Embryonic facial prominence (tissue), 1 donor: ENCODE measurements around the gene DSG4.
"Not testable (repeated sequence)": the region's sequence is repeated elsewhere in the genome, so short reads cannot be mapped to it uniquely, and the experiment has no call there.

Experiments
- DNase-seq: peaks from one replicate; pipeline ENCODE4 v3.0.0-alpha.2; 2016; ENCODE audit errors: extremely low spot score

DSG4 gene

GRCh38 chr18:31376477-31376876 is at the start of gene DSG4:
TSS of gene DSG4 (plus strand) at chr18:31376777. CDS start at chr18:31376912, 135 bp downstream.
- DNase-seq = no peak

DNA sequence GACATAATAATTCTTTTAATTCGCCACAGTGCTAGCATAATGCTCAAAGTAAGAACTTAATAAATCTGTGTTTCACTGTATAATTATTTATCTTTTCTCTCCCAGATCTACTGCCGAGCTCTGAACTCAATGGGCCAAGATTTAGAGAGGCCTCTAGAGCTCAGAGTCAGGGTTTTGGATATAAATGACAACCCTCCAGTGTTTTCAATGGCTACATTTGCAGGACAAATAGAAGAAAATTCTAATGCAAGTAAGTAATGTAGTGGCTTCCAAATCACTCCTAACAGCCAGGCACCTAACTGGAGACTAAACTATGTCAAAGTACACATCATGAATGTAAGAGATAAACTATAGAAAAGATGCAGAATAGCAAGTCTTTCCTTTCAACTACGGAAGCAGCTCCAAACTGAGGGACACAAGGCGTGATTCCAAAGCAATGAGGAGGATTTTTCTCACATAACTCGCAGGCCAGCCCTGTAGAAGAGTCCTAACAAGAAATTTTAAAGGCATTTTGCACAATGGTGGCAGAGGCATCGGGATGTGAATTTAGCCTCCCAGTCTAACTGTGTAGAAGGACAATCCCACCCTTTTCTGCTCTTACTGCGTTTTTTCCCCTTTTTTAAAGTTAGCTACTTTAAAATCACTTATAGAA is 46.7 kb upstream of the DSG4 start:
- DNase-seq = no peak

GRCh38 chr18:31343454-31343853 is 33.1 kb upstream of the DSG4 start:
- DNase-seq = no peak

DNA sequence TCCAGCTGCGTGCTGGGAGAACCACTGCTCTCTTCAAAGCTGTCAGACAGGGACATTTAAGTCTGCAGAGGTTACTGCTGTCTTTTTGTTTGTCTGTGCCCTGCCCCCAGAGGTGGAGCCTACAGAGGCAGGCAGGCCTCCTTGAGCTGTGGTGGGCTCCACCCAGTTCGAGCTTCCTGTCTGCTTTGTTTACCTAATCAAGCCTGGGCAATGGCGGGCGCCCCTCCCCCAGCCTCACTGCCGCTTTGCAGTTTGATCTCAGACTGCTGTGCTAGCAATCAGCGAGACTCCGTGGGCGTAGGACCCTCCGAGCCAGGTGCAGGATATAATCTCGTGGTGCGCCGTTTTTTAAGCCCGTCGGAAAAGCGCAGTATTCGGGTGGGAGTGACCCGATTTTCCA is 23.2 kb upstream of the DSG4 start:
- not testable (repeated sequence) for DNase-seq

DNA sequence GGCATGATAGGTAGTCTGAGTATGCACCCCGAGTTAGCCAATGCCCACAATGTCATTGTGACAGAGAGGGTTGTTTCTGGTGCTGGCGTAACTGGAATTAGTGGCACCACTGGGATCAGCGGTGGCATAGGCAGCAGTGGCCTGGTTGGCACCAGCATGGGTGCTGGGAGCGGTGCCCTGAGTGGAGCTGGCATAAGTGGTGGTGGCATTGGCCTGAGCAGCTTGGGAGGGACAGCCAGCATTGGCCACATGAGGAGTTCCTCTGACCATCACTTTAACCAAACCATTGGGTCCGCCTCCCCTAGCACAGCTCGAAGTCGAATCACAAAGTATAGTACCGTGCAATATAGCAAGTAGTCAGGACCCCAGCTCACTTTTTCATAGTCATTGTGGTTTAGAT is 21.6 kb upstream of the DSG4 start:
- no peak for DNase-seq

DNA sequence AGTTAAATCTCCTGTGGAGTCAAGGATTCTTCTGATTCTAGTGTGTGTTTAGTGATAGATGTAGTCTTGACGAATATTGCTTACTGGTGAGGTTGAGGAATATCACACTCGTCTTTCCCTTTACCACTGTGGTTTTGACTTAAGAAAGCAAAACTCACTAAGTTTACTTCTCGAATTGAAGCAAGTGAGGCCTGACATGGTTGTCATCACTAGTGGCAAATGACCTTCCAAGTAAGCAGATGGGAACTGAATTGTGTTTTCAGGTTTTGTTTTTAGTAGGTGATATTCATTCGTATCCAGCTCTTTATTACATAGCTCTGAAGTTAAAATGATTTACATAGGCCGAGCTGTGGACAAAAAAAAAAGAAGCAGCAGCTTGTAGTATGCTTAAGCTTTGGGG is 20.6 kb upstream of the DSG4 start:
- no peak for DNase-seq

DNA sequence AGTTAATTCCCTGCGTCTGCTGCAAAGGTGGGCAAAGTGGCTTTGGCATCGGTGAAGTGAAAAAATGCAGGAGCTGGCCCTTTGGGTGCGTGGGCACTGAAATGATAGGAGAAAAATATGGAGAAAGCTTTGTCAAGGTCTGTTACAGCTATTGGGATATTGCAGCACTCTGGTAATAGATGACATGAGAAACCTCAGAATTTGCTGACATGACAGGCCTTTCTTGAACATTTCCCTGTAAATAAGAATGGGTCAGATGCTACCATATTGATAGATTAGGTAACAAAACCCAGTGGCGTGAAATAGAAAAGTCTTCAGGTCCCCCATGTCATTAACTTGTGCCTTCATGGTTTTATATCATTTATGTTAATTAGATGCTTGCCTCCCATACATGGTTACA is 12.4 kb upstream of the DSG4 start:
- DNase-seq = no peak

- no peak for DNase-seq
Measured at GRCh38 chr18:31369478-31369877, 7.1 kb upstream of the DSG4 start.

- DNase-seq = no peak
Measured at GRCh38 chr18:31371989-31372388, 4.6 kb upstream of the DSG4 start.

DNA sequence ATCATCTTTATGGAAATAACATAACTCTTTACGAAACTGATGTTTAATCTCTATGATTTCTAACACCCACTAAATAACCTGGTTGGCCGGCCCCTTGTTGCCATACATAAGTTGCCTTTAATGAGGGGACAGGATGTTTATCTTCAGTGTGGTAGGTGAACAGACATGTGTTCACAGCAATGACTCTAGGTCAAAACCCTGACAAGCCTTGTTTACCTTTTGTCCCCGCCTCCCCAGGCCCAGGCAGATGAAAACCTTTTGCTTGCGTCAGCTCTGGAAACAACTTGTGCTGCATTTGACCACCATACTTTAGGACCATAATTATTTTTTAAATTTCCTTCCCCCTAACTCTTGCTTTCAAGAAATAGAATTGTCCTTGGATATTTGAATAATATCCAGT is 2.9 kb upstream of the DSG4 start:
- DNase-seq = no peak

DNA sequence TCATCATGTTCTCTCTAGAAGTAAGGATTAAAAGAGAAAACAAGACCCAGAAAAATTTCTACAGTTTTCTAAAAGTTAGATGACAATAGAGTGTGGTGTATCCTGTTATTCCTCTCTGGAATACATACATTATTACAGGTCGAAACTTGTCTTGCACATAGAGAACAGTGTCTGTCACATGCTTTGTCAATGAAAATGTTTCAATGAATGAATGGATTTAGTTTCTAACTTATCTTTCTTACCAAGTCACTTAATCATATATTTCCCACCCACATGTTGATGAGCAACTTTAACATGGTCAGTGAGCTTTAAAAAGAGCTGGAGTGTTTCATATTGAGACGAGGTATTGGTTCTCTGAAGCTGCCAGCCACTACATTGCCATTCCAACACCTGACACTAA is 4.3 kb downstream of the DSG4 start:
- DNase-seq = no peak

DNA sequence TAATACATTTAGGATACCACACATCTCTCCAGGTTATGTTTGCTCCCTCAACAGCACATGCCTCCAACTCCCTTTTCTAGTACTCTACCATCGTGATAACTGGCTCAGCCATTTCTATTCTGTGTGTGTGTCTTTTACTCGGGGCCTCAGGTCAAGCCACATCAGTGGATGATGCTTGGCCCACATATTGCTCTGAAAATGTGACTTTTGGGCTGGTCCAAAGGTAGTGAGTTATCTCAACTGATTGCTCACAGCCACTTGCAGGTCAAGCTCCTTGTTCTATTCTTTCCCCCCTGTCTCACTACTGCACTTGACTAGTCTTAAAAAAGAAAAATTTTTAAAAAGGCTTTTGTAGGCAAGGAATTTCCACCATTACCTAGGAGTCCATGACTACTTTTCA is 5.5 kb downstream of the DSG4 start:
- no peak for DNase-seq

DNA sequence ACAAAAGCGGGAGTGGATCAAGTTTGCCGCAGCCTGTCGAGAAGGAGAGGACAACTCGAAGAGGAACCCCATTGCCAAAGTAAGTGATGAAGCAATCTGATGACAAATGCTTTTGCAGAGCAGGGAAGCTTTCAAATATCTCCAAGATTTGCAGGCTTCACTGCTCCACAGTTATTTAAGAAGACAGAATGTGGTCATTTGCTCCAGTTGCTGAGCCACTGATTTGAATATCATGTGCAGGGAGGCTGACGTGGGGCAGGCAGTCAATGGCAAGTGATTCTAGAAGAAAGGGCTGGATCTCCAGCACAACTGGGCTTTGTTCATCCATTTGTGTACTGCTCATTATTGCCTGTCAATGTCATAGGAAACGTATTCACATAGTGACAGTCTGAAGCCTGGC is 10.2 kb downstream of the DSG4 start:
- DNase-seq = no peak

GRCh38 chr18:31393286-31393685 is 16.7 kb downstream of the DSG4 start:
- no peak for DNase-seq

GRCh38 chr18:31396796-31397612 is 20.4 kb downstream of the DSG4 start:
- DNase-seq = no peak

- DNase-seq = no peak
Measured at GRCh38 chr18:31398191-31398590, 21.6 kb downstream of the DSG4 start.

DNA sequence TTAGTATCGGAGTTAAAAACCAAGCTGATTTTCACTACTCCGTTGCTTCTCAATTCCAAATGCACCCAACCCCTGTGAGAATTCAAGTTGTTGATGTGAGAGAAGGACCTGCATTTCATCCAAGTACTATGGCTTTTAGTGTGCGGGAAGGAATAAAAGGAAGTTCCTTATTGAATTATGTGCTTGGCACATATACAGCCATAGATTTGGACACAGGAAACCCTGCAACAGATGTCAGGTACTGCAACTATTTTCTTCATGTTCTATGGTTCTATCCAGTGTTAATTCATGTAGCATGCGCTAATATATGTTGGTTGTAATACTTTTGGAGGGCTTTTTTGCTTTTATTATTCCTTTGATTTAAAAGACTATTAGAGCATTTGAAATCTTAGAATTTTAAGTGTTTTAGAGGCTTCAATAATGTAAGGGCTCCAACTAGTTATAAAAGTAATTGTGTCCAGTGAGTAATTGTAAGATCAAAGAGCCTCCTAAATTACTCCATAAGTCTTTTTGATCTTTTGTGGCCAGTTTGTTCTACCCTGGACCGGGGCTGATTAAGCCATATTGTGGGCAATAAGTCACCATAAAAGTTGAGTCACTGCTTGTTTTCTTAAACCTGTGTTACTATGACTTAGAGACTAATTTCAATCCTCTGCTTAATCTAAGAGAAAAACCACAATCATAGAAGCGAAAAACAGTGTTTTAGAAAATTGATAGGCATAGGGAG is 22.9 kb downstream of the DSG4 start:
- no peak for DNase-seq

DNA sequence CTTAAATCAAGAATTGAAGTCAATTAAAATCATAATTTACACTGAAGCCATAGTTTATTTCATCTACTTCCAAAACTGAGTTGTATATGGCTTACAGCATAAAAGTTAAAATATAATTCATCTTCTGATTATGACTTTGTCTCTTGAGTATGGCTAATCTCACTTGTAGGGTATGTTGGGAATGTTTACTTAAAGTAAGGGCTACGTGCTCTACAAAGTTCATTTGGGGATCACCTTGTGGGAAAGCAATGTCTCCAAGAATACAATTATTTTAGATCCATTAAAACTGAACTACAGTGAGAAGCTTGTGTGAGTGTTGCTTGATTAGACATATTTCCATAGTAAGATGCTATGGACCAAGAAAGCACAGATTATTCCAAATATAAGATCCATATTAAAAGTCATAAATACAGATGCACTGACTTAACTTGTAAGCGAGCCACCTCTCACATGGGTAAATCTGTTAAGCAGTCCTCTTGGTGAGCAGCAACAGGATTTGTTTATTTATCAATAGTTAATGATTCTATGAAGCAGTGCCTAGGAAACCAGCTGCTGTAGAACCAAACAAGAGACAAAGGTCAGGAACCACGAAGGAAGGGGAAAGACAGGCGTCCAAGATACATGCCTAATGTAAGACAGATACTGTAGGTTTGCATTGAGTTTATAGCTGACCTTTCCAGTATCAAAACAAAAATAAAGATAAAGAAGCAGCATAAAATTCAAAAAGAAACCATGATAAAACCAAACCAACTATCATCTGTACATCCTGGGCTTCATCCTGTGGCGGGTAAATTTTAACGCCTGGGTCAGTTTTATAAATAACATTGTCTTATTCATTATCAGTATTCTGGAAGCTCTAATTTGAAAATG is 24.8 kb downstream of the DSG4 start:
- DNase-seq = no peak

DNA sequence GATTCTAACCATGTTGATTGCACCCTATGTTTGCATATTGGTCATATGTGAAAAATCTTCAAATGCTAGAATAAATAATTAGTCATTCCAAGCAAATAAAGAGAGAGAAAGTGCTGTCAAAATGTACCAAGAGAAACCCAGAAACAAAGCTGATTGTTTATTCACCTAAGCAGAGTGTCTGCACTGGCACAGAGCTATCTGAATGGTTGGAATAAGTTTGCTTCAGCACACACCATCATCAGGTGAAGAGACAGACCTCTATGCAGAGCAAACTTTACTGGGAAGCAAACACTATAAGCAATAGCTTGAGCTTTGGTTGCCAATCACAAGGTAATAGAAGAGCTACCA is 25.4 kb downstream of the DSG4 start:
- no peak for DNase-seq

GRCh38 chr18:31403409-31403808 is 26.8 kb downstream of the DSG4 start:
- no peak for DNase-seq

DNA sequence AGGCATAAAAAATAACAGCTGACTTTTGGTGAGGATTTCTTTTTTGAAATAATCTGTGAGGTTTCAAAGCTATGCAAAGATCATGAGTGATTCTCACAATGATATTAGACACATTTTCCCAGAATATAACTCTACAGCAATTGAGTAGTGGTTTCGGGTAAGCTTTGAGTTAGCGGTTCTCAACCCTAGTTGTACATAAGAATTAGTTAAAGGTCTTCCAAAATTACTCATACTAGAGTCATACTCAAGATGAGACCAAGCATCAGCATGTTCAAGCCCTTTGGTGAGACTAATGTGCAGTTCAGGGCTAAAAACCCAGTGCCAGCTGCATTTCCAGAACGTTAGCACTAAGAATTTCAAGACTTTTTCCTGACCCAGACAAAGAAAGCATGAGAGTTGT is 31.1 kb downstream of the DSG4 start:
- DNase-seq = no peak

- DNase-seq = no peak
Measured at GRCh38 chr18:31409276-31409675, 32.7 kb downstream of the DSG4 start.
